Colonic mucosa (tissue), 4 donors: Measurements from ENCODE around the gene CRYBG1. TPM values are rescaled to one million over a fixed set of nuclear protein-coding genes. Genes with fewer than 3 reads are reported as not detected.

Experiments
- DNase-seq: peaks from one replicate; pipeline ENCODE4 v3.0.0-alpha.2; 2020
- H3K27ac ChIP-seq: fragments of 200-600 bp; one replicate; pipeline ENCODE4 v1.8.0; 2021
- H3K27me3 ChIP-seq: fragments of 200-600 bp; one replicate; pipeline ENCODE4 v1.8.0; 2021
- H3K36me3 ChIP-seq: fragments of 200-600 bp; one replicate; pipeline ENCODE4 v1.8.0; 2021
- H3K4me1 ChIP-seq: fragments of 200-600 bp; one replicate; pipeline ENCODE4 v1.8.0; 2021; ENCODE audit warnings: mild to moderate bottlenecking
- H3K4me3 ChIP-seq: fragments of 200-600 bp; one replicate; pipeline ENCODE4 v1.8.0; 2021
- H3K9ac ChIP-seq, 2 donors: one replicate each; pipeline ENCODE4 v1.7.0; 2013; ENCODE audit warnings: control low read depth in 2 of 2, low read depth in 2 of 2, low read length in 2 of 2
- H3K9me3 ChIP-seq: fragments of 200-600 bp; one replicate; pipeline ENCODE4 v1.8.0; 2021
- CTCF ChIP-seq: fragments of 200-600 bp; IDR thresholded peaks from one replicate; pipeline ENCODE4 v1.8.0; 2022; ENCODE audit warnings: antibody characterized with exemption, mild to moderate bottlenecking
- intact Hi-C: fragments of 100-400 bp; cut with DNase I; formaldehyde crosslinking; loops from one replicate; pipeline ENCODE4 v1.14.1; 2022
- total RNA-seq, 2 donors: library from RNA; stranded (reverse); fragmentation: NEBNext Ultra II Directional in 1 of 2; extraction: Animal tissue kit (Norgen Biotek cat#: 25700) in 1 of 2; gene quantifications; one replicate each; pipeline ENCODE4 v1.2.1, GENCODE V29; 2021
- donor health status: healthy.
- donor health status: DM: no; HTN: no; CAD: no.
- donor health status: DM: no; HTN: no; CAD: no.

The CRYBG1 gene
- total RNA-seq, 2 donors from 2014 or later: 80.5 to 102 TPM

GRCh38 chr6:106538145-106538544 is 177.6 kb downstream of the CRYBG1 start:
- TF ChIP-seq CTCF: no peak
- Histone ChIP-seq H3K36me3 (peaks cover 3% of the 10 kb centered on the region), H3K9me3 (no peaks in the 10 kb centered on the region), H3K4me1 (no peaks in the 10 kb centered on the region), H3K27me3 (no peaks in the 10 kb centered on the region), H3K4me3 (no peak overlapping the region), H3K9ac (no peak overlapping the region), H3K27ac (no peak overlapping the region)
- intact Hi-C loops: no loop called here
- no peak for DNase-seq

- Histone ChIP-seq H3K4me3 (no peak overlapping the region), H3K36me3 (peaks cover 3% of the 10 kb centered on the region), H3K9me3 (no peaks in the 10 kb centered on the region), H3K27me3 (no peaks in the 10 kb centered on the region), H3K9ac (no peak overlapping the region), H3K27ac (no peak overlapping the region), H3K4me1 (no peaks in the 10 kb centered on the region)
- DNase-seq: no peak
- intact Hi-C loops: no loop called here
- no peak for TF ChIP-seq CTCF
These were observed 179.4 kb downstream of the CRYBG1 start for GRCh38 chr6:106539936-106540335.

GRCh38 chr6:106540432-106540831 is 179.9 kb downstream of the CRYBG1 start:
- intact Hi-C loops: no loop called here
- no peak overlapping the region for H3K4me3 ChIP-seq
- no peaks in the 10 kb centered on the region for H3K27me3 ChIP-seq
- H3K9me3 ChIP-seq: no peaks in the 10 kb centered on the region
- H3K4me1 ChIP-seq: no peaks in the 10 kb centered on the region
- no peak overlapping the region for H3K9ac ChIP-seq
- TF ChIP-seq CTCF: no peak
- H3K27ac ChIP-seq: no peak overlapping the region
- no peak for DNase-seq
- peaks cover 3% of the 10 kb centered on the region for H3K36me3 ChIP-seq

GRCh38 chr6:106540907-106541306 is 180.4 kb downstream of the CRYBG1 start:
- H3K4me3 ChIP-seq: no peak overlapping the region
- H3K27me3 ChIP-seq: no peaks in the 10 kb centered on the region
- intact Hi-C loops: no loop called here
- H3K27ac ChIP-seq: no peak overlapping the region
- no peaks in the 10 kb centered on the region for H3K9me3 ChIP-seq
- TF ChIP-seq CTCF: no peak
- H3K4me1 ChIP-seq: no peaks in the 10 kb centered on the region
- no peak for DNase-seq
- peaks cover 3% of the 10 kb centered on the region for H3K36me3 ChIP-seq
- H3K9ac ChIP-seq: no peak overlapping the region

- peak overlapping the region; percentile 45 for H3K27ac ChIP-seq
- no peak for DNase-seq
- no peak overlapping the region for H3K4me3 ChIP-seq
- TF ChIP-seq CTCF: no peak
- H3K9ac ChIP-seq: no peak overlapping the region
- H3K4me1 ChIP-seq: no peaks in the 10 kb centered on the region
- H3K36me3 ChIP-seq: no peaks in the 10 kb centered on the region
- H3K9me3 ChIP-seq: no peaks in the 10 kb centered on the region
- no peaks in the 10 kb centered on the region for H3K27me3 ChIP-seq
- intact Hi-C loops: no loop called here
These were observed 185.8 kb downstream of the CRYBG1 start for GRCh38 chr6:106546261-106546690.
